Spinal cord (tissue), 10 donors: ENCODE measurements around the gene LOXHD1. TPM values are rescaled to one million over a fixed set of nuclear protein-coding genes. Genes with fewer than 3 reads are reported as not detected.

Experiments used
- DNase-seq, 6 donors: peaks; one replicate each; pipeline versions ENCODE4 v3.0.0 to v3.0.0-alpha.2; 2013 to 2015; ENCODE audit warnings: low spot score in 6 of 6, low read depth in 4 of 6
- H3K27ac ChIP-seq: one replicate; pipeline ENCODE4 v1.5.1; 2013; ENCODE audit warnings: low read depth, low read length, control low read depth
- H3K27me3 ChIP-seq: one replicate; pipeline ENCODE4 v1.6.1; 2013; ENCODE audit warnings: low read length; ENCODE audit not compliant: control insufficient read depth, insufficient read depth
- H3K36me3 ChIP-seq: one replicate; pipeline ENCODE4 v1.6.1; 2013; ENCODE audit warnings: low read length; ENCODE audit not compliant: control insufficient read depth, insufficient read depth
- H3K4me1 ChIP-seq: one replicate; pipeline ENCODE4 v1.6.1; 2013; ENCODE audit warnings: low read length; ENCODE audit not compliant: control insufficient read depth, insufficient read depth
- H3K4me3 ChIP-seq: one replicate; pipeline ENCODE4 v1.5.1; 2013; ENCODE audit warnings: low read depth, low read length, control low read depth
- H3K9me3 ChIP-seq: one replicate; pipeline ENCODE4 v1.6.1; 2013; ENCODE audit warnings: low read length; ENCODE audit not compliant: control insufficient read depth, insufficient read depth
- WGBS: methylation state at CpG from one replicate; pipeline ENCODE4 v1.1.5; 2013; ENCODE audit warnings: missing lambda C conversion rate; ENCODE audit not compliant: insufficient coverage; 5-methylcytosine and 5-hydroxymethylcytosine counted together
- polyA plus RNA-seq, 2 donors: library from polyadenylated mRNA; unstranded; fragments of 120-200 nt; gene quantifications; one replicate each; pipeline ENCODE4 v1.2.1, GENCODE V29; 2013; ENCODE audit not compliant: insufficient read length in 2 of 2
- total RNA-seq, 2 donors: library from RNA; depleted of rRNA in 1 of 2; stranded (reverse); fragments of 120-200 nt in 1 of 2; fragments of >200 nt in 1 of 2; gene quantifications; one replicate each; pipeline versions ENCODE4 v1.2.3 to v1.2.4, GENCODE V29; 2013 to 2014
- donor health status: healthy.

Gene LOXHD1
- total and polyA plus RNA-seq, 4 donors, result 0.14 to 0.29 (median 0.21) TPM

- Histone ChIP-seq H3K27ac (no peak overlapping the region), H3K4me1 (no peaks in the 10 kb centered on the region), H3K36me3 (peaks cover 33% of the 10 kb centered on the region), H3K9me3 (peaks cover 7% of the 10 kb centered on the region), H3K4me3 (no peak overlapping the region), H3K27me3 (no peaks in the 10 kb centered on the region)
- WGBS, result 83% methylated on average over 4 of the region's 6 CpGs
- DNase-seq, result no peak
Observed at GRCh38 chr18:46452820-46453219, 204.2 kb downstream of the LOXHD1 start.

GRCh38 chr18:46449499-46449898 is 207.5 kb downstream of the LOXHD1 start:
- WGBS, result no CpG with 5 or more reads among the region's 1 CpG

GRCh38 chr18:46449033-46449432 is 208.0 kb downstream of the LOXHD1 start:
- no peak for DNase-seq
- H3K27ac ChIP-seq, result no peak overlapping the region
- no peaks in the 10 kb centered on the region for H3K27me3 ChIP-seq
- no peaks in the 10 kb centered on the region for H3K4me1 ChIP-seq
- peaks cover 16% of the 10 kb centered on the region for H3K36me3 ChIP-seq
- no peak overlapping the region for H3K4me3 ChIP-seq
- no CpG with 5 or more reads among the region's 2 CpGs for WGBS
- peaks cover 7% of the 10 kb centered on the region for H3K9me3 ChIP-seq

More at GRCh38 chr18:46449499-46449898, 207.5 kb downstream of the LOXHD1 start:
- Histone ChIP-seq H3K4me3 (no peak overlapping the region), H3K27me3 (no peaks in the 10 kb centered on the region), H3K27ac (no peak overlapping the region), H3K4me1 (no peaks in the 10 kb centered on the region), H3K9me3 (peaks cover 7% of the 10 kb centered on the region), H3K36me3 (peaks cover 16% of the 10 kb centered on the region)
- no peak for DNase-seq

GRCh38 chr18:46448347-46448746 is 208.7 kb downstream of the LOXHD1 start:
- Histone ChIP-seq H3K27ac (no peak overlapping the region), H3K36me3 (peaks cover 16% of the 10 kb centered on the region), H3K9me3 (peaks cover 7% of the 10 kb centered on the region), H3K27me3 (no peaks in the 10 kb centered on the region), H3K4me1 (no peaks in the 10 kb centered on the region), H3K4me3 (no peak overlapping the region)
- 82% methylated on average over 4 of the region's 4 CpGs for WGBS
- DNase-seq, result no peak

GRCh38 chr18:46447792-46448191 is 209.2 kb downstream of the LOXHD1 start:
- Histone ChIP-seq H3K36me3 (peaks cover 16% of the 10 kb centered on the region), H3K4me3 (no peak overlapping the region), H3K27ac (no peak overlapping the region), H3K27me3 (no peaks in the 10 kb centered on the region), H3K4me1 (no peaks in the 10 kb centered on the region), H3K9me3 (peaks cover 7% of the 10 kb centered on the region)
- no peak for DNase-seq
- 95% methylated on average over 5 of the region's 5 CpGs for WGBS

- H3K27ac ChIP-seq, result no peak overlapping the region
- 93% methylated on average over 4 of the region's 4 CpGs for WGBS
- peaks cover 7% of the 10 kb centered on the region for H3K9me3 ChIP-seq
- DNase-seq, result no peak
- no peaks in the 10 kb centered on the region for H3K4me1 ChIP-seq
- H3K36me3 ChIP-seq, result peaks cover 16% of the 10 kb centered on the region
- no peaks in the 10 kb centered on the region for H3K27me3 ChIP-seq
- H3K4me3 ChIP-seq, result no peak overlapping the region
Observed at GRCh38 chr18:46447323-46447722, 209.7 kb downstream of the LOXHD1 start.

- DNase-seq, result no peak
- H3K27me3 ChIP-seq, result no peaks in the 10 kb centered on the region
- peaks cover 16% of the 10 kb centered on the region for H3K36me3 ChIP-seq
- no peaks in the 10 kb centered on the region for H3K4me1 ChIP-seq
- peaks cover under 1% of the 10 kb centered on the region for H3K9me3 ChIP-seq
- no CpG with 5 or more reads among the region's 3 CpGs for WGBS
- H3K27ac ChIP-seq, result no peak overlapping the region
- no peak overlapping the region for H3K4me3 ChIP-seq
Observed at GRCh38 chr18:46445522-46446313, 211.3 kb downstream of the LOXHD1 start.

- 64% methylated on average over 3 of the region's 4 CpGs for WGBS
- Histone ChIP-seq H3K27me3 (no peaks in the 10 kb centered on the region), H3K27ac (no peak overlapping the region), H3K9me3 (no peaks in the 10 kb centered on the region), H3K4me1 (peaks cover 18% of the 10 kb centered on the region), H3K36me3 (peaks cover 11% of the 10 kb centered on the region), H3K4me3 (no peak overlapping the region)
- DNase-seq, result no peak
Observed at GRCh38 chr18:46439037-46439436, 218.0 kb downstream of the LOXHD1 start.

GRCh38 chr18:46437061-46437460 is 220.0 kb downstream of the LOXHD1 start:
- Histone ChIP-seq H3K27me3 (no peaks in the 10 kb centered on the region), H3K9me3 (no peaks in the 10 kb centered on the region), H3K4me1 (peaks cover 18% of the 10 kb centered on the region), H3K27ac (no peak overlapping the region), H3K36me3 (peaks cover 20% of the 10 kb centered on the region), H3K4me3 (no peak overlapping the region)
- 79% methylated on average over 2 of the region's 5 CpGs for WGBS
- peak in 1 of 6 donors; percentile 61 for DNase-seq

GRCh38 chr18:46436621-46437020 is 220.4 kb downstream of the LOXHD1 start:
- no peak overlapping the region for H3K4me3 ChIP-seq
- H3K27ac ChIP-seq, result no peak overlapping the region
- peak in 1 of 6 donors; percentile 74 for DNase-seq
- peaks cover 20% of the 10 kb centered on the region for H3K36me3 ChIP-seq
- H3K9me3 ChIP-seq, result no peaks in the 10 kb centered on the region
- WGBS, result 71% methylated on average over 1 of the region's 2 CpGs
- H3K27me3 ChIP-seq, result no peaks in the 10 kb centered on the region
- peaks cover 19% of the 10 kb centered on the region for H3K4me1 ChIP-seq
